ENCODE results near the gene HDAC4. TPM values are rescaled to one million over a fixed set of nuclear protein-coding genes. Genes with fewer than 3 reads are reported as not detected.

The HDAC4 gene
- total and polyA plus RNA-seq, 12 donors: 3.7 to 40.0 (median 25.5) TPM

GRCh38 chr2:239164335-239164871 lies 236.4 kb downstream of the HDAC4 start:
- ATAC-seq (no peak), DNase-seq (no peak)
- WGBS, 2 donors: 92% methylated on average over 16 of the region's 16 CpGs
- Histone ChIP-seq H3K27ac (no peak overlapping the region), H3K4me3 (no peak overlapping the region), H3K9me3 (no peaks in the 10 kb centered on the region), H3K4me1 (peaks cover 0 to 28% (median 6%) of the 10 kb centered on the region in 9 donors), H3K36me3 (peaks cover 0 to 80% (median 15%) of the 10 kb centered on the region in 9 donors), H3K27me3 (no peaks in the 10 kb centered on the region)
- intact Hi-C loops (cut with DNase I): no loop called here
- TF ChIP-seq, protein P1, sequence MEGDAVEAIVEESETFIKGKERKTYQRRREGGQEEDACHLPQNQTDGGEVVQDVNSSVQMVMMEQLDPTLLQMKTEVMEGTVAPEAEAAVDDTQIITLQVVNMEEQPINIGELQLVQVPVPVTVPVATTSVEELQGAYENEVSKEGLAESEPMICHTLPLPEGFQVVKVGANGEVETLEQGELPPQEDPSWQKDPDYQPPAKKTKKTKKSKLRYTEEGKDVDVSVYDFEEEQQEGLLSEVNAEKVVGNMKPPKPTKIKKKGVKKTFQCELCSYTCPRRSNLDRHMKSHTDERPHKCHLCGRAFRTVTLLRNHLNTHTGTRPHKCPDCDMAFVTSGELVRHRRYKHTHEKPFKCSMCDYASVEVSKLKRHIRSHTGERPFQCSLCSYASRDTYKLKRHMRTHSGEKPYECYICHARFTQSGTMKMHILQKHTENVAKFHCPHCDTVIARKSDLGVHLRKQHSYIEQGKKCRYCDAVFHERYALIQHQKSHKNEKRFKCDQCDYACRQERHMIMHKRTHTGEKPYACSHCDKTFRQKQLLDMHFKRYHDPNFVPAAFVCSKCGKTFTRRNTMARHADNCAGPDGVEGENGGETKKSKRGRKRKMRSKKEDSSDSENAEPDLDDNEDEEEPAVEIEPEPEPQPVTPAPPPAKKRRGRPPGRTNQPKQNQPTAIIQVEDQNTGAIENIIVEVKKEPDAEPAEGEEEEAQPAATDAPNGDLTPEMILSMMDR (IDR thresholded peaks at IDR 0.05): no peak

DNA sequence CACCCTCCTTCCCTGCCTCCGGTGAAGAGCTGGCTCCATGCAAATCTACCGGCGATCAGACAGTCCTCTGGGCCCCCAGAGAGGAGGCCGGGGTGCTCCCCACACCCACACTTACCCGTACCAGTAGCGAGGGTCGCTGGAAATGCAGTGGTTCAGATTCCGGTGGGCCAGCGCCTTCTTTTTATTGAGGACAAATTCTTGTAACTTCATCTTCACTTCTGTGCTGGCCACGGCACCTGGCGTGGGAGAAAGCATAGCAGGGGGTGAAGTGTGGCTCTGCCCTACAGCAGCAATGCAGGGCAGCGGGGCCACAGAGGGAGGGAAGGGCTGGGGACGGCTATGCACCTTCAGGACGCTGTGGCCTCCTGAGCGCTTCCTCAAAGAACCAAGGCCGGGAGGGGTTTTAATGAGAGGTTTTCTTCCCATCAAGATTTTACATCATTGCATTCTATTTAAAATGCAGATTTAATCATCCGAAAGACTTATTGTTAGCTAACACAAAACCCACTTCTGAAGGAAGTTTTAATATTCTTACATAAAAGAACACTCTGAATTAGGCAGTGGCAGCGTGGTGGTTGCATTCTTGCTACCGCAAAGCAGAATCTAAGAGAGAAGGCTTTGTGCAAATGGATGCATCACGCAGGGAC lies 237.0 kb downstream of the HDAC4 start:
- peaks cover 0 to 25% (median 6%) of the 10 kb centered on the region in 9 donors for H3K4me1 ChIP-seq
- no peak overlapping the region for H3K27ac ChIP-seq
- TF ChIP-seq, protein P1 (IDR thresholded peaks at IDR 0.05): no peak
- intact Hi-C loops (cut with DNase I): no loop called here
- no peaks in the 10 kb centered on the region for H3K27me3 ChIP-seq
- H3K9me3 ChIP-seq: no peaks in the 10 kb centered on the region
- peaks cover 0 to 80% (median 15%) of the 10 kb centered on the region in 9 donors for H3K36me3 ChIP-seq
- ATAC-seq: no peak
- no peak for DNase-seq
- WGBS, 2 donors: 91 to 96% methylated on average over 20 of the region's 20 CpGs
- H3K4me3 ChIP-seq: no peak overlapping the region

DNA sequence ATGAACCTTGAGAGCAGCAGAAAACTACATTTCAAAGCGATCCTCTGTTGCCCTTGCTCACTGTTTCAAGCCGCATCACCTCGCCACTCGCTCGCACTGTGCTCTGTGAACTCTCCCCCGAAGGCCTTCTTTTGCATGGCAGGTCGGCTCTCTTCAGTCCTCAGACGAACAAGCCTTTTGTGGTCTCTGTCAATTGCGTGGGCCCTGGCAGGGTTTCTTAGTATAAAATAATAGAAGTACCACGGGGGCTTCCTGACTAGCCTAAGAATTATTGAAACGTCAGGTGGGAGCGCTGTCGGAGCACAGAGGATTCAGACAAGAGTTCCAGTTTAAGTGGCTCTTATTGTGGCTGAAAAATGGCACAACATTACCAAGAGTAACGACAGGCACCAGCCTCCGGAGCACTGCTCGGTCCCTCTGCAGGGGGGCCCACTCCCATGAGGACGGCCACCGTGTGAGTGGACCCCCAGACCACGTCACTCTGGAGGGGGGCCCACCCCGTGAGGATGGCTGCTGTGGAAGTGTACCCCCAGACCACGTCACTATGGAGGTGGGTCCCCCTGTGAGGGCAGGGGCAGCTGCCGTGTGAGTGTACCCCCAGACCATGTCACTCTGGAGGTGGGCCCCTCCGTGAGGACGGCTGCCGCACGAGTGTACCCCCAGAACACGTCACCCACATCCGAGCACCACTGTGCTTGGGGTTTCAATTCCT lies 237.7 kb downstream of the HDAC4 start:
- DNase-seq: no peak
- TF ChIP-seq, protein P1 (IDR thresholded peaks at IDR 0.05): no peak
- intact Hi-C loops (cut with DNase I): no loop called here
- 94 to 97% methylated on average over 28 of the region's 28 CpGs for WGBS, 2 donors
- H3K4me3 ChIP-seq: no peak overlapping the region
- H3K27me3 ChIP-seq: no peaks in the 10 kb centered on the region
- no peak for ATAC-seq
- no peaks in the 10 kb centered on the region for H3K9me3 ChIP-seq
- no peak overlapping the region for H3K27ac ChIP-seq
- peaks cover 0 to 25% (median 6%) of the 10 kb centered on the region in 9 donors for H3K4me1 ChIP-seq
- H3K36me3 ChIP-seq: peaks cover 0 to 74% (median 15%) of the 10 kb centered on the region in 9 donors

DNA sequence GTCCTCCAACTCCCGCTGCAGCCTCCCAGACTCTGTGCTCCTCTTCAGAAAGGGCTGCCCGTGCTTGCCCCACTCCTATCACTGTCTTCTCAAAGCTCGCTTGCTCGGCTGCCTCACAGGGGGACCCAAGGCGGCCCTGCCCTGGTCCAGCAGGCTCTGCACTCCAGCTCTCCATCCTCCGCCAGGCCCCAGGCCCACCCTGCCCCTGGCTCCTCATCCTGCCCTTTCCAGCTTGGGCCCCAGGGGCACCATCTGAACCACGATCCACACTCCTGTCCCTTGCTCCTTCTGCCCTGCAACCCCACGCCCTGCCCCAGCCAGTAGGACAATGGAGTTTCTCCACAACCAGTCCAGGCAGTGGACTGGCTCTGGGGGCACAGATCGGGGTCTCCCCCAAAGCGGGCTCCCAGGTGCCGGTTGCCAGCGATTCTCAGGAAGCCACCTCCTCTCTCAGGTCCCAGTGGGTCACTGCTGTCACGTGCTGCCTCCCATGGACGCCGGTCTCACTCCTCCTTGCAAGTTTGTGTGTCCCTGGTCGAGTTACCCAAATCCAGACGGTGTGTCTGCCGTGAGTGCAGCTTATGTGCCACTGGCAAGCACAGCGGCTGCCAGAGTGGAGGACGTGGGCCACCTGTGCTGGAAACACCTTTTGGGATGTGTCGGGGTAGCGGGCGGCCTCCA lies 238.5 kb downstream of the HDAC4 start:
- H3K4me1 ChIP-seq: peaks cover 0 to 30% (median 12%) of the 10 kb centered on the region in 9 donors
- H3K27me3 ChIP-seq: no peaks in the 10 kb centered on the region
- TF ChIP-seq, protein P1 (IDR thresholded peaks at IDR 0.05): no peak
- 97 to 98% methylated on average over 23 of the region's 23 CpGs for WGBS, 2 donors
- ATAC-seq (no peak), DNase-seq (no peak)
- H3K9me3 ChIP-seq: no peaks in the 10 kb centered on the region
- H3K4me3 ChIP-seq: no peak overlapping the region
- H3K36me3 ChIP-seq: peaks cover 0 to 73% (median 15%) of the 10 kb centered on the region in 9 donors
- intact Hi-C loops (cut with DNase I): no loop called here
- no peak overlapping the region for H3K27ac ChIP-seq
